GM19043 (cell line): ENCODE data around the gene ZNF260.
"Not testable (repeated sequence)": the region's sequence is repeated elsewhere in the genome, so short reads cannot be mapped to it uniquely, and the experiment has no call there.

Experiments used
- ATAC-seq: cut with Tn5 transposase; IDR thresholded peaks from one replicate; pipeline ENCODE4 v1.9.1; 2021; ENCODE audit warnings: low read depth; ENCODE audit not compliant: unreplicated experiment

The ZNF260 gene

DNA sequence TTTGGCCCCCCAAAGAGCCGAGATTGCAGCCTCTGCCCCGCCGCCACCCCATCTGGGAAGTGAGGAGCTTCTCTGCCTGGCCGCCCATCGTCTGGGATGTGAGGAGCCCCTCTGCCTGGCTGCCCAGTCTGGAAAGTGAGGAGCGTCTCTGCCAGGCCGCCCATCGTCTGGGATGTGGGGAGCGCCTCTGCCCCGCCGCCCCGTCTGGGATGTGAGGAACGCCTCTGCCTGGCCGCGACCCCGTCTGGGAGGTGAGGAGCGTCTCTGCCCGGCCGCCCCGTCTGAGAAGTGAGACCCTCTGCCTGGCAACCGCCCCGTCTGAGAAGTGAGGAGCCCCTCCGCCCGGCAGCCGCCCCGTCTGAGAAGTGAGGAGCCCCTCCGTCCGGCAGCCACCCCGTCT lies 37.2 kb downstream of the ZNF260 start:
- not testable (repeated sequence) for ATAC-seq

DNA sequence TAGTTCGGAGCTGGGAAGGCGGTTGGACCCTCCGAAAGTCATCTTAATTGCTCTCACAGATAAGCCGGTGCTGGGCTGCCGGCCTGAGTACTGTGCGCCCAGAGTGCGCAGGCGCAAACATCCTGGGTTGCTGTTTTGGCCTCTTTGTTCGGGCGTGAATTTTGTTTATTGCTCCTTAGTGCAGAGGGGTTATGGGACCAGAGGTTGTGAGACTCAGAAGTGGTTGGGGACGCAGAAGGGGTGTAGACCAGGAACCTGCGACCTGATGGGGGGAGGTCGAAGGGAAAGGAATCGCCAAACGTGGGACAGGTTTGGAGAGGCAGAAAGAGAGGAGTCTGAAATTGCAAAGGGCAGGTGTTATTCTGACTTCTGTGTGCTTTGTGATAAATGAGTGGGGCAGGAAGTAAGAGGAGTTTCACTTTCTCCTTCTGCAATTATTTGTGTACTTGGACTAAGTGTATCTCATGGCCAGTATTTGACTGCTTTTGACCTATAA lies 38.1 kb downstream of the ZNF260 start:
- ATAC-seq, result peak; percentile 52

DNA sequence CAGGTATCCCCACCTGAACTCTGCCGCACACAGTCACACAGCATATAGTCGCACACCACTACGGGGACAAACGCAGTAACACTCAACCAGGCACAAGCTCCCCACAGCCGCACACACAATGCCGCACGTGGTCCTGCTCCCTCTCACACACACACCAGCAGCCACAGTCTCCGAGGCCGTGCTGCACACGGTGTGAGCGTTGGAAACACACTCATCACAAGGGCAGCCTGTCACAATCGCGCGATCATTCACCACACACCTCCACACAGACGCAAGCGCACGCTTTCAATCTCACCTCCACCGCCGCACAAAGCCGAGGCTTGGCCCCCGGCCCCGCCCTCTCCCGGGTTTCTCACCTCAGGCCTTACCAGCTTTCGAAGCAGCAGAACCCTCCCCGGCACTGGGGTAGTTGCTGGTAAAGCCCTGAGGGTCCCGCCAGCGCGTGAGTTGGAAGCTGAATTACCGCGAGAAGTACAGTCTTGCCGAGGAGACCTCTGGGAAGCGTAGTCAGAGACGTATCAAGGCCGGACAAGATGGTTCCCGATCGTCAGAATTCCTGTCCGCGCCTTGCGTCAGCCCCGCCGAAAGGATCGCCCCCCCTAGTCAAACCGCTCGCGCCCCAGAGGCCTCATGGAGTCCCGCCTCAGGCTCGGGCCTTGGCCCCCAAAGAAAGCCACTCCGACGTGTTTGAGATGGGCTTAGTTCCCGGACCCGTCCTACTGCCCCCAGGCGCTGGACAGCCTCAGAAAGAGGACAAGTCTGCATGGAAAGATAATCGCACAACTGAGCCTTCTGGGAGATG lies 38.8 kb downstream of the ZNF260 start, which contains the start of gene ZNF566:
Gene ZNF566, minus strand, starts transcription at position 444 of the 802 bp plus-strand sequence. CDS start 13,004 bp downstream, outside the sequence.
- peak; percentile 78 for ATAC-seq

DNA sequence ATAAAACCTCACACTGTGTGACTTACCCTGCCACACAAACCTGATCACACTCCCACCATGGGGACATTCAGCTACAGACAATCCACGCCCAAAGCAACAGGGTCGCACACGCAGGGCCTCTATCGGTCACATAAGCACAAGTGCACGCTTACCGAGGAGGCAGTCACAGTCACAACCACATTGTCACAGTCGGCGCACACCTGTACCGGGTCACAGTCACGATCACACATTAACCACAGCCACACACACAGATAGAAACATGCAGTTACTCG lies 39.3 kb downstream of the ZNF260 start:
- peak; percentile 21 for ATAC-seq

DNA sequence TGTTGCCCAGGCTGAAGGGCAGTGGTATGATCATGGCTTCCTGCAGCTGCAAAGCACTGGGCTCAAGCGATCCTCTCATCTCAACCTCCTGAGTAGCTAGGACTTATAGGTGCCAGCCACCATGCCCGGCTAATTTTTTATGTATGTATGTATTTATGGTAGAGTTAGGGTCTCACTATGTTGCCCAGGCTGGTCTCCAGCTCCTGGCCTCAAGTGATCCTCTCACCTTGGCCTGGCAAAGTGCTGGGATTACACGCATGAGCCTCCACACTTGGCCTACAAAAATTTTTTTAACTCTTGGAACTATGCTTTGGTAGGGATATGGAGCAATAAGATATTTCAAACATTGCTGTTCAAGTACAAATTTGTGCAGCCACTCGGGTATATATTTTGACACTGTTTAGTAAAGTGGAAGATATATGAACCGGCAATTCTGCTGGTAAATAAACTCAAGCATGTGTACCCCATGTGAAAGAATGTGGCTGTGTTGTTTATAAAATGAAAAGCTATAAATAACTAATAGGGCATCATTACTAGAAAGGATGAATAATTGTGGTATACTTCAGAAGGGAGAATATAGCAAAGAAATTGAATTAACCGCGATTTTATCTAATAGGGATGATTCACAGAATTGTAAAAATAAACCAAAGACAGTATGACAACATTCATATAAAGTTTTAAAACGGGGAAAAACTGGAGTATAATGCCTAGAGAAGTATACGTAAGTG lies 39.8 kb downstream of the ZNF260 start:
- ATAC-seq, result no peak

DNA sequence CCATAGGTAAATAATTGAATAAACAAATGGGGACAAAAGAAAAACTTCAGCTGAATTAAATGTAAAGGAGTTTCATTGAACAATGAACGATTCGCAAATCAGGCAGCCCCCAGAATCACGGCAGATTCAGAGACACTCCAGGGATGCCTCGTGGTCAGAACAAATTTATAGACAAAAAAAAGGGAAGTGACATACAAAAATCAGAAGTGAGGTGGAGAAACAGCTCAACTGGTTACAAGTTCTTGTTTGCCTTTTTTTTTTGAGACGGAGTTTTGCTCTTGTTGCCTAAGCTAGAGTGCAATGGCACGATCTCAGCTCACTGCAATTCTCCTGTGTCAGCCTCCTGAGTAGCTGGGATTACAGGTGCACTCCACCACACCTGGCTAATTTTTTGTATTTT lies 44.4 kb downstream of the ZNF260 start:
- ATAC-seq, result no peak

DNA sequence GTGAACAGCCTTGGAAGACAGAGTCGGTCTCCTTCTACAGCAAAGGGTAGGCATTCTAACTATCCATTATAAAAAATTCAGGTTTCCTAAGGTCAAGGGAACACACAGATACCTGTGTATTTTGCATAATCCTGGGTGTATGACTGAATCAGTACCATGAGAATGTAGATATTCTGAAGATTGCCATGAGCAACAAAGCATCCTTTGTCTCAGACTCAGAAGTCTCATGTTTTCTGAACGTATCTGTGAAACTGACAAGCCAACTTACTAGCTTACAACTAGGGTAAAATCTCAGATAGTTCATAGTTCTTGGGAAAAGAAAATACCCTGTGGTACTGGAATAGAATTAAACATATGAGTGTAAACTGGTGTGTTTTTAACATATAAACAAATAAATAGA lies 45.2 kb downstream of the ZNF260 start:
- ATAC-seq, result no peak
